NT2/D1 (cell line): Measurements from ENCODE around the gene RPP30.
"Not testable (repeated sequence)": the region's sequence is repeated elsewhere in the genome, so short reads cannot be mapped to it uniquely, and the experiment has no call there.

Experiments used
- DNase-seq: peaks from one replicate; pipeline ENCODE4 v3.0.0-alpha.2; 2011; ENCODE audit warnings: low read depth, low spot score
- H3K27me3 ChIP-seq: 2 replicates; pipeline ENCODE4 v1.6.0; 2011; ENCODE audit warnings: mild to moderate bottlenecking; ENCODE audit not compliant: insufficient read length, insufficient read depth
- H3K36me3 ChIP-seq: 2 replicates; pipeline ENCODE4 v1.6.1; 2011; ENCODE audit warnings: mild to moderate bottlenecking, low read length, mixed read lengths; ENCODE audit not compliant: insufficient read depth, insufficient read length
- H3K4me1 ChIP-seq: 2 replicates; pipeline ENCODE4 v1.5.1; 2011; ENCODE audit not compliant: insufficient read depth, insufficient read length
- H3K4me3 ChIP-seq: 2 replicates; pipeline ENCODE4 v1.5.1; 2011; ENCODE audit warnings: low read depth; ENCODE audit not compliant: insufficient read length
- H3K9ac ChIP-seq: 2 replicates; pipeline ENCODE4 v1.6.0; 2011; ENCODE audit warnings: low read depth; ENCODE audit not compliant: insufficient read length
- H3K9me3 ChIP-seq: 2 replicates; pipeline ENCODE4 v1.5.1; 2011; ENCODE audit warnings: mild to moderate bottlenecking, low read length; ENCODE audit not compliant: insufficient read depth
- SUZ12 ChIP-seq: IDR thresholded peaks from 2 replicates; pipeline ENCODE4 v1.6.1; 2011; ENCODE audit not compliant: insufficient read length, insufficient read depth; ENCODE audit errors: extremely low read depth
- YY1 ChIP-seq: IDR thresholded peaks from 2 replicates; pipeline ENCODE4 v1.6.1; 2011; ENCODE audit not compliant: insufficient read length, insufficient read depth
- ZNF274 ChIP-seq: IDR thresholded peaks from 2 replicates; pipeline ENCODE4 v1.6.1; 2011; ENCODE audit warnings: mild to moderate bottlenecking, low read depth, low read length

RPP30 gene

DNA sequence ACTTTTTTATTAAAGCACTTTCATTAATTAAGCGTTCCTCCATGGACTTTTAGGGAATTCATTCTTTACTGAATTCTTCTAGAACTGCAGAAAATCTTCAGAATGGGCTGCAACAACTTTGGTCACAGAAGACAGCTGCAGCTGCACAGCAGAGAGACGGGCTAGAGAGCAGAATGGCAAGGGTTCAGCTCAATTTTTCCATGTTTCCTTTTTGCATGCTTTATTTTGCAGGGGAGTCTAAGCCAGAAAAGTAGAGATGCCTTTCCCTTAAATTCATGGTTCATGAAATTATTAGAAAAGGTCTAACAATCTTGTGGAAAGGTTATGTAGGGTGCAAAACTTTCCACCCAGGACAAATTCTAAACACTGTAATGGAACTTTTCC is 64.5 kb downstream of the RPP30 start:
- Histone ChIP-seq H3K36me3 (no peaks in the 10 kb centered on the region), H3K9me3 (peaks cover 14% of the 10 kb centered on the region), H3K4me1 (no peaks in the 10 kb centered on the region), H3K4me3 (no peak overlapping the region), H3K27me3 (no peaks in the 10 kb centered on the region), H3K9ac (no peak overlapping the region)
- no peak for TF ChIP-seq ZNF274
- no peak for TF ChIP-seq SUZ12
- TF ChIP-seq YY1 = no peak
- no peak for DNase-seq

DNA sequence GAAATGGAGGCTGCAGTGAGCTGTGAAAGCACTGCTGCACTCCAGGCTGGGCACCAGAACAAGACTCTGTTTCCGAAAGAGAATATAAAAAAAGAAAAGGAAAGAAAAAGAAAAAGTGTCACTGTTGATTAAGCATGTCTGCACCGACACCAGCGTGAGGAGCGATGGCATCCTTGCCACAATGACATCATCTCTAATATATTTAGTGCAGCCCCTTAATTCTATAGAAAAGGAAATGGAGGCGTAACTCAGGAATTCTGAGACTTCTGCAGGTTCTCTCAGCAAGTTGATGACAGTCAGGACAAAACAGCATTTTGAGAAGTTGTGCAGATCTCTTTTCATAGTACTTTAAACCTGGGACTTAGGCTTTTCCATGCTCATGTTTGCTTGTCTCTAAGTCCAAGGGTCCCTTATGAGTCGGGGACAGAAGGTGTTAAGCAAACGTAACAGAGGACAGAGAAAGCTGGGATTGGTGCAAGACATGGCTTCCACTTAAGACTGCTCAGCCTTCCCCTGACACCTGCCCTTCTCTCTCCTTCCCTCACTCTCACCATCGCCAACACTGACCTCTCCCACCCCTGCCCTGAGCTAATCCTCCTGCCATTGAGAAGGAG is 66.0 kb downstream of the RPP30 start:
- DNase-seq = no peak
- no peaks in the 10 kb centered on the region for H3K4me1 ChIP-seq
- H3K27me3 ChIP-seq = no peaks in the 10 kb centered on the region
- H3K9ac ChIP-seq = no peak overlapping the region
- no peak overlapping the region for H3K4me3 ChIP-seq
- TF ChIP-seq ZNF274 (no peak), SUZ12 (no peak), YY1 (no peak)
- H3K9me3 ChIP-seq = peaks cover 8% of the 10 kb centered on the region; the same call in 1 of the 2 replicates
- no peaks in the 10 kb centered on the region for H3K36me3 ChIP-seq

DNA sequence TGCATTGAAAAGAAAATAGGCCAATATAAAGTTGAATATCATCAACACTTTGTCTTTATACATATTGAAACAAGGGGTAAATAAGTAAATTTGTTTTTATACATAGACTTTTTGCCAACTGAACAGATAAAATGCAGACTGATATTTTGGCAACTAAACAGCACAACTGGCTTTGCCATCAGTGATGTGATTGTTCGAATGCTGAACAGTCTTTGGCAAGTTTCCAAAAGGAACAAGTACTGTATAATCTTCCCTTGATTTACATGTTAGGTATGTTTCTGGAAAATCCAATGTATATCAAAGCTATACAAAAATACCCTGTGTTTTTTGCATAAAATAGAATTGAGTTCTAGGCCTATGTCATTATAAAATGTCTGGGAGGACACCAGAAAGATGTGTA is 67.3 kb downstream of the RPP30 start:
- Histone ChIP-seq H3K27me3 (no peaks in the 10 kb centered on the region), H3K4me3 (no peak overlapping the region), H3K36me3 (no peaks in the 10 kb centered on the region), H3K9ac (no peak overlapping the region), H3K9me3 (no peaks in the 10 kb centered on the region), H3K4me1 (no peaks in the 10 kb centered on the region)
- TF ChIP-seq YY1 (no peak), ZNF274 (no peak), SUZ12 (no peak)
- DNase-seq = no peak

DNA sequence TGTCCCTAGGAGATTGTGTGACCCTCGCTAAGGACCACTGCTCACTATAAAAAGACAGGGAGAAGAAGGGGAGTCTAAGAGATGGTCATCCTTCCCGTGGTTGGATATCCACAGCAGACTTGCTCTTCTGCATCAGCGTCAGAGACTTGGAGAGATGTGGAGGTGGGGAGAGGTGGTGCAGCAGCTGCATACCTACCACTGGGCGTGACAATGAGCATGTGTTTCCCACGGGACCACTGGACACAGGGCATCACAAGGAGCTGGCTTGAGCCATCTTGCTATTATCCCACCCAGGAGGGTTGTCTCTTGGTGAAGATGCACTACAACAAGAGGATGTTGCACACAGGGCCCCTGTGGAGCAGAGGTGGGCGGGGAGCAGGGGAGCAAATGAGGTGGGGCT is 67.9 kb downstream of the RPP30 start:
- no peak overlapping the region for H3K4me3 ChIP-seq
- H3K27me3 ChIP-seq = no peaks in the 10 kb centered on the region
- no peaks in the 10 kb centered on the region for H3K4me1 ChIP-seq
- no peak for DNase-seq
- no peak for TF ChIP-seq ZNF274
- no peak for TF ChIP-seq SUZ12
- TF ChIP-seq YY1 = no peak
- H3K9me3 ChIP-seq = no peaks in the 10 kb centered on the region
- no peak overlapping the region for H3K9ac ChIP-seq
- H3K36me3 ChIP-seq = no peaks in the 10 kb centered on the region

DNA sequence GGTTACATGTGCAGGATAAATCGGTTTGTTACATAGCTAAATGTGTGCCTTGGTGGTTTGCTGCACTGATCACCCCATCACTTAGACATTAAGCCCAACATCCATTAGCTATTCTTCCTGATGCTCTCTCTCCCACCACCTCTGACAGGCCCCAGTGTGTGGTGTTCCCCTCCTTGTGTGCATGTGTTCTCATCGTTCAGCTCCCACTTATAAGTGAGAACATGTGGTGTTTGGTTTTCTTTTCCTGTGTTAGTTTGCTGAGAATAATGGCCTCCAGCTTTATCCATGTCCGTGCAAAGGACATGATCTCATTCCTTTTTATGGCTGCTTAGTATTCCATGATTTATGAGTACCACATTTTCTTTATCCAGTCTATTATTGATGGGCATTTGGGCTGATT is 71.2 kb downstream of the RPP30 start:
- DNase-seq, H3K27me3 ChIP-seq, H3K9ac ChIP-seq, H3K4me3 ChIP-seq, H3K9me3 ChIP-seq, H3K36me3 ChIP-seq, H3K4me1 ChIP-seq: not testable (repeated sequence)

DNA sequence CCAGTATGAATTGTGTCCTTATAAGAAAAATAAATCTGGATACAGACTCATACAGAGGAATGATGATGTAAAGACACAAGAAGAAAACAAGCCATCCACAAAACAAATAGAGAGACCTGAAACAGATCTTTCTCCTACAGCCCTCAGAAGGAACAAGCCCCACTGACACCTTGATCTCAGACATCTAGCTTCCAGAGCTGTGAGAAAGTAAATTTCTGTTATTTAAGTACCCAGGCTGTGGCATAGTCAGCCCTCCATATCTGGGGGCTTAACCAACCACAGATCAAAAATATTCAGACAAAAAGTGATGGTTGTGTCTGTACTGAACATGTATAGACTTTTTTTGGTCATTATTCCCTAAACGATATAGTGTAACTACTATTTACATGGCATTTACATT is 73.0 kb downstream of the RPP30 start:
- H3K9ac ChIP-seq = no peak overlapping the region
- TF ChIP-seq SUZ12 (no peak), YY1 (no peak)
- no peak for DNase-seq
- H3K27me3 ChIP-seq = no peaks in the 10 kb centered on the region
- H3K9me3 ChIP-seq = no peaks in the 10 kb centered on the region
- H3K36me3 ChIP-seq = no peaks in the 10 kb centered on the region
- no peak overlapping the region for H3K4me3 ChIP-seq
- H3K4me1 ChIP-seq = no peaks in the 10 kb centered on the region

DNA sequence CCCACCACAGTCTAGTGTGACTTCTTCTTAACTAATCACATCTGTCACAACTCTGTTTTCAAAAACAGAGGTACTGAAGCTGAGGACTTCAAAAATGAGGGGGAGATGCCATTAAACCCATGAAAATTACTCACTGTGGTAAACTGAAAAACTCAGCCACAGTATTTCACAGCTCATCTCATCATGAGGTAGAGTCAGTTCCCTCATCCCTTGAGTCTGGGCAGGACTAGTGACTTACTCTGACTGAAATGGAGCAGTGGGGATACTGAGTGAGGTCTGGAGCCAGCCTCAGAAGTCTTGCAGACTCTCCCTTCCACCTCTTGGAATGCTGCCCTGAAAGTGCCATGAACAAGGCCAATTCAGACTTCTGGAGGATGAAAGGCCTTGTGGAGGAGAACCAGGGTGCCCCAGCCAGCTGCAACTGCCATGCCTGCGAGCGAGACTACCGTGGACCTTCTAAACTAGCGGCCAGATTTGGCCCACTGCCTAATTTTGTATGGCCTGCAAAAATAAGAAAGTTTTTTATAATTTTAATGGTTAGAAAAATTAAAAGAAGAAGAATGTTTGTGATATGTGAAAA is 73.8 kb downstream of the RPP30 start:
- H3K4me1 ChIP-seq = no peaks in the 10 kb centered on the region
- no peak overlapping the region for H3K9ac ChIP-seq
- DNase-seq = no peak
- H3K27me3 ChIP-seq = no peaks in the 10 kb centered on the region
- no peaks in the 10 kb centered on the region for H3K9me3 ChIP-seq
- no peaks in the 10 kb centered on the region for H3K36me3 ChIP-seq
- TF ChIP-seq SUZ12 (no peak), YY1 (no peak), ZNF274 (no peak)
- no peak overlapping the region for H3K4me3 ChIP-seq
